HFFc6 (cell line): ENCODE results near the gene TMEM174. TPM values are rescaled to one million over a fixed set of nuclear protein-coding genes. Genes with fewer than 3 reads are reported as not detected.

Source experiments
- DNase-seq: peaks from one replicate; pipeline ENCODE4 v3.0.0-alpha.2; 2018
- H3K27ac Mint-ChIP-seq: 2 replicates; pipeline ENCODE4 v1.8.0; 2020; ENCODE audit warnings: mild to moderate bottlenecking, mixed read lengths
- H3K27me3 Mint-ChIP-seq: 2 replicates; pipeline ENCODE4 v1.8.0; 2021; ENCODE audit warnings: mild to moderate bottlenecking, moderate library complexity, mixed read lengths; ENCODE audit not compliant: insufficient read depth
- H3K36me3 Mint-ChIP-seq: 2 replicates; pipeline ENCODE4 v1.8.0; 2021; ENCODE audit warnings: low read depth, mixed read lengths
- H3K4me1 Mint-ChIP-seq: 2 replicates; pipeline ENCODE4 v1.8.0; 2020; ENCODE audit warnings: low read depth, mixed read lengths
- H3K4me3 Mint-ChIP-seq: 2 replicates; pipeline ENCODE4 v1.8.0; 2020; ENCODE audit warnings: mild to moderate bottlenecking, moderate library complexity, mixed read lengths
- H3K9me3 Mint-ChIP-seq: 2 replicates; pipeline ENCODE4 v1.8.0; 2020; ENCODE audit warnings: mild to moderate bottlenecking, mixed read lengths
- total RNA-seq, 6 experiments: library from RNA; stranded (reverse); fragmentation: NEBNext Ultra II Directional; extraction: Animal tissue kit (Norgen Biotek cat#: 25700); gene quantifications; 2 replicates in 1 of 6; 3 replicates in 5 of 6; pipeline ENCODE4 v1.2.3, GENCODE V29; 2021
- TF ChIP-seq, protein P1 (sequence below): fragments of 200-600 bp; sonication (generic); IDR thresholded peaks from 2 replicates; pipeline ENCODE4 v1.5.0; 2021; ENCODE audit warnings: antibody characterized with exemption, mild to moderate bottlenecking

TMEM174 gene
- total RNA-seq, 6 experiments from 2014 or later, result not detected

DNA sequence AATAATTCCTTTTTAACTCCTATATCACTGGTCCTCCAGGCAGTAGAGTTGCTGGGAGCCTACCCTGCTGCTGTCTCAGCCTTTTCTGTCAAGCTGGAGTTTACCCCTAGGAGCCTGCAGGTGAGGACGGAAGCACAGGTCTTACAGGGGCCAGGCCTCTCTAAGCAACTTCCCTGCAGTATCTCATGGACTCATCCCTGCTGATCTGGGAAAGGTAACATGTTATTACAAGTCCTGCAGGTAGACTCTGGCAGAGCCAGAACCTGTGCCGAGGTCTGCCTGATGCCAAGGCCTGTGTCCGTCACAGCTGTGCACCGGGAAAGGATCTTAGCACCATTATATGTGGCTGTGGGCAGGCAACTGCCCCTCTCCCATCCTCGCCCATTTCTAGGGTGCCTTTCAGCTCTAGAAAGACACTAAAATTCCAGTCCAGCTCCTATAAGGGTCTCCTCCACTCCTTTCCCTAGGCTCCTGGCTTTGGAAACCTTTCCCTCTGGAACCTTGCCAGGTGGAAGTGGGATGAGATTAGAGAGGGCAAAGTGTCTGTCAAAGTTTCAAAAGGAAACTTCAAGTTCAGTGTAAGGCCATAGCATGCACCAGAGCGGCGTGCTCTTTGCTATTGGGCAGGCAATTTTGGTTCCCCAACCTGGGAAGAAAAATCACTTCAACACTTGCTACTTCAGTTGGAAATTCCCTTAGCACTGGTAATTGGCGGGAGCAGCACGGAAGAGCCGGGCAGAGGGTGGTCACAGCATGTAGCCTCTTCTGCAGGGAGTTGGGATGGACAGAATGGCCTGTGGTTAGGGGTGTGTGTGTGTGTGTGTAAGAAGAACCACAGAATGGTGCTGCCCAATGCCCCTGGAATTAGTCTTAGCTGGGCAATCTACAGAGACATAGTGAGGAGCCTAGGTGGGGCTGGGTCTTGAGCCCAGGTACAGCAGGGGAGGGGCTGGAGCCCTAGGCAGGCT, 35.1 kb upstream of the TMEM174 start:
- peaks cover 5% of the 10 kb centered on the region for H3K27me3 Mint-ChIP-seq

DNA sequence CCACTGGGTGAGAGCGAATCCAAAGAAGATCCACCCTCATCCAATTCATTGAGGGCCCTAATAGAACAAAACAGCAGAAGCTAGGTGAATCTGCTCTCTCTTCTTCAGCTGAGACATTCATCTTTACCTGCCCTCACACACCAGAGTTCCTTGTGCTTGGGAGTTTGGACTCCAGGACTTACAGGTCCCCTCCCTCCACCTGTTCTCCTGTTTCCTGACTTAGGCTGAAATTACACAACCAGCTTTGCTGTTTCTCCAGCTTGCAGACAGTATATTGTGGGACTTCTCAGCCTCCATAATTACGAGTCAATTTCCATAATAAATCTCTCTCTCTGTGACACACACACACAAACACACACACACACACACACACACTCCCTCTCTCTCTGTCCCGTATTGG, 33.5 kb upstream of the TMEM174 start:
- no peaks in the 10 kb centered on the region for H3K36me3 Mint-ChIP-seq
- H3K27ac Mint-ChIP-seq, result no peak overlapping the region
- no peak overlapping the region for H3K4me3 Mint-ChIP-seq
- DNase-seq, result no peak
- no peaks in the 10 kb centered on the region for H3K9me3 Mint-ChIP-seq
- TF ChIP-seq, protein P1, sequence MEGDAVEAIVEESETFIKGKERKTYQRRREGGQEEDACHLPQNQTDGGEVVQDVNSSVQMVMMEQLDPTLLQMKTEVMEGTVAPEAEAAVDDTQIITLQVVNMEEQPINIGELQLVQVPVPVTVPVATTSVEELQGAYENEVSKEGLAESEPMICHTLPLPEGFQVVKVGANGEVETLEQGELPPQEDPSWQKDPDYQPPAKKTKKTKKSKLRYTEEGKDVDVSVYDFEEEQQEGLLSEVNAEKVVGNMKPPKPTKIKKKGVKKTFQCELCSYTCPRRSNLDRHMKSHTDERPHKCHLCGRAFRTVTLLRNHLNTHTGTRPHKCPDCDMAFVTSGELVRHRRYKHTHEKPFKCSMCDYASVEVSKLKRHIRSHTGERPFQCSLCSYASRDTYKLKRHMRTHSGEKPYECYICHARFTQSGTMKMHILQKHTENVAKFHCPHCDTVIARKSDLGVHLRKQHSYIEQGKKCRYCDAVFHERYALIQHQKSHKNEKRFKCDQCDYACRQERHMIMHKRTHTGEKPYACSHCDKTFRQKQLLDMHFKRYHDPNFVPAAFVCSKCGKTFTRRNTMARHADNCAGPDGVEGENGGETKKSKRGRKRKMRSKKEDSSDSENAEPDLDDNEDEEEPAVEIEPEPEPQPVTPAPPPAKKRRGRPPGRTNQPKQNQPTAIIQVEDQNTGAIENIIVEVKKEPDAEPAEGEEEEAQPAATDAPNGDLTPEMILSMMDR, result no peak
- H3K27me3 Mint-ChIP-seq, result peaks cover 6% of the 10 kb centered on the region
- H3K4me1 Mint-ChIP-seq, result peaks cover 8% of the 10 kb centered on the region

More for the DNA sequence above, 35.1 kb upstream of the TMEM174 start:
- no peaks in the 10 kb centered on the region for H3K9me3 Mint-ChIP-seq
- H3K4me3 Mint-ChIP-seq, result no peak overlapping the region
- TF ChIP-seq, protein P1, result no peak
- no peak for DNase-seq
- H3K27ac Mint-ChIP-seq, result no peak overlapping the region
- no peaks in the 10 kb centered on the region for H3K36me3 Mint-ChIP-seq
- H3K4me1 Mint-ChIP-seq, result peaks cover 14% of the 10 kb centered on the region

DNA sequence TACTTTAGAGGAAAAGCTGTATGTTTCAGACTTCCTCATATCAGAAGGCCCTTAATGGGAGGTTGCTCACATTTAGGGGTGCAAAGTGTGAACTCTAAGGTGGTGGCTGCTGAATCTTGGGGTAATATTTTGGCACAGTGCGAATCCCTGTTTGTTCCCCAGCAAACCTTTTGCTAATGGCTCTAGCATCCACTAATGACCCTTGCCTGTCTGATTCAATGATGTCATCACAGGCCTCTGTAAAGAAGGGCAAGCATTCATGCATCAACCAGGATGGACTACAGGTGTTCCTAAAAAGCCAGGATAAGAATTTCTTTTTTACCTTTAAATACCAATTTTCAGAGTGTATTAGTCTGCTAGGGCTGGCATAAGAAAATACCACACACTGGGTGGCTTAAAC, 32.2 kb upstream of the TMEM174 start:
- Mint-ChIP-seq H3K9me3 (no peaks in the 10 kb centered on the region), H3K4me3 (no peak overlapping the region), H3K4me1 (peaks cover 3% of the 10 kb centered on the region), H3K27ac (no peak overlapping the region), H3K36me3 (no peaks in the 10 kb centered on the region), H3K27me3 (peaks cover 10% of the 10 kb centered on the region)
- DNase-seq, result no peak
- TF ChIP-seq, protein P1, result no peak

DNA sequence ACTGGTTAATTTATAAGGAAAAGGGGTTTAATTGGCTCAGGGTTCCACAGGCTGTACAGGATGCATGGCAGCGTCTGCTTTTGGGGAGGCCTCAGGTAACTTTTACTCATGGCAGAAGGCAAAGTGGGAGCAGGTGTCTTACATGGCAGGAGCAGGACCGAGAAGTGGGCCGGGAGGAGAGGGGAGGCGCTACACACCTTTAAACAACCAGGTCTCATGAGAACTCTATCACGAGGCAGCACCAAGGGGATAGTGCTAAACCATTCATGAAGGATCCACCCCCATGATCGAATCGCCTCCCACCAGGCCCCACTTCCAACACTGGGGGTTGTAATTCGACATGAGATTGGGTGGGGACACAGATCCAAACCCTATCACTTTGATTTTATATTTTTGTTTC, 31.0 kb upstream of the TMEM174 start:
- no peak overlapping the region for H3K27ac Mint-ChIP-seq
- peaks cover 11% of the 10 kb centered on the region for H3K27me3 Mint-ChIP-seq
- DNase-seq, result no peak
- no peaks in the 10 kb centered on the region for H3K36me3 Mint-ChIP-seq
- H3K4me1 Mint-ChIP-seq, result no peaks in the 10 kb centered on the region
- TF ChIP-seq, protein P1, result no peak
- no peaks in the 10 kb centered on the region for H3K9me3 Mint-ChIP-seq
- no peak overlapping the region for H3K4me3 Mint-ChIP-seq

DNA sequence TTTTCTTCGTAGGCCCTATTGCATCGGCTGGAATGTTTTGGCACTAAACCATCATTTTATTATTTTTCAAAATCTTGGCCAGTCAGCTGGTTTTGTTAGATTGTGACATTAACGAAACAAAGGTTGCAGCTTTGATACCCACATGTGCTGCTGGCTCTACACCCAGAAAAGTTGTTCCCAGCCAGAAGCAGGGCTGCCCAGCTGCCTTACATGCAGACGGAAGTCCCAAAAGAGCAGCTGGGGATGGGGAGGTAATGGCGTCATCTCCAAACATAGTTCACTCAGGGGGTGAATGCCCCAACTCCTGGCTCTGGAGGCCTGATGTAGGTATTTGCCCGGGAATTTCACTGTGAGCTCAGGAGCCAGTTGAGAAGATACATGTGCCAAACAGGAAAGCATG, 29.3 kb upstream of the TMEM174 start:
- H3K9me3 Mint-ChIP-seq, result no peaks in the 10 kb centered on the region
- DNase-seq, result no peak
- H3K27ac Mint-ChIP-seq, result no peak overlapping the region
- TF ChIP-seq, protein P1, result no peak
- H3K4me1 Mint-ChIP-seq, result no peaks in the 10 kb centered on the region
- no peaks in the 10 kb centered on the region for H3K36me3 Mint-ChIP-seq
- H3K4me3 Mint-ChIP-seq, result no peak overlapping the region
- H3K27me3 Mint-ChIP-seq, result peaks cover 14% of the 10 kb centered on the region
